H9 (cell line): ENCODE results near the gene WNT5B. TPM values are rescaled to one million over a fixed set of nuclear protein-coding genes. Genes with fewer than 3 reads are reported as not detected.

Source experiments
- DNase-seq: peaks from one replicate; pipeline ENCODE4 v3.0.0-alpha.2; 2017
- H2AFZ ChIP-seq: one replicate; pipeline ENCODE4 v1.6.1; 2013; ENCODE audit warnings: mild to moderate bottlenecking, low read length, control low read depth, moderate library complexity
- H2AK5ac ChIP-seq: 2 replicates; pipeline ENCODE4 v1.6.1; 2013; ENCODE audit warnings: low read length, control low read depth, mixed read lengths; ENCODE audit not compliant: insufficient read length
- H2BK120ac ChIP-seq: one replicate; pipeline ENCODE4 v1.6.1; 2013; ENCODE audit warnings: low read depth, mild to moderate bottlenecking, low read length, control low read depth, inconsistent platforms; ENCODE audit not compliant: poor library complexity, severe bottlenecking
- H2BK12ac ChIP-seq: 2 replicates; pipeline ENCODE4 v1.6.1; 2013; ENCODE audit warnings: low read length, control low read depth, mixed read lengths, low read depth; ENCODE audit not compliant: insufficient read length
- H2BK15ac ChIP-seq: 2 replicates; pipeline ENCODE4 v1.6.1; 2013; ENCODE audit warnings: low read depth, low read length, control low read depth
- H2BK20ac ChIP-seq: one replicate; pipeline ENCODE4 v1.6.1; 2013; ENCODE audit warnings: low read depth, mild to moderate bottlenecking, low read length, control low read depth, inconsistent platforms; ENCODE audit not compliant: poor library complexity, severe bottlenecking
- H2BK5ac ChIP-seq: 2 replicates; pipeline ENCODE4 v1.6.1; 2013; ENCODE audit warnings: low read length, control low read depth, mixed read lengths; ENCODE audit not compliant: insufficient read length
- H3K14ac ChIP-seq: 2 replicates; pipeline ENCODE4 v1.6.1; 2013; ENCODE audit warnings: low read length, control low read depth; ENCODE audit not compliant: insufficient read depth
- H3K18ac ChIP-seq: 2 replicates; pipeline ENCODE4 v1.6.1; 2013; ENCODE audit warnings: low read depth, mild to moderate bottlenecking, mixed read lengths, low read length, control low read depth; ENCODE audit not compliant: insufficient read length
- H3K23ac ChIP-seq: 2 replicates; pipeline ENCODE4 v1.6.1; 2013; ENCODE audit warnings: low read length, control low read depth, mixed read lengths, low read depth; ENCODE audit not compliant: insufficient read length
- H3K23me2 ChIP-seq: 2 replicates; pipeline ENCODE4 v1.6.1; 2013; ENCODE audit warnings: low read depth, mild to moderate bottlenecking, mixed read lengths, low read length, control low read depth; ENCODE audit not compliant: insufficient read length, poor library complexity, severe bottlenecking
- H3K27ac ChIP-seq: 2 replicates; pipeline ENCODE4 v1.5.1; 2013; ENCODE audit warnings: low read length, control low read depth, mixed read lengths, low read depth; ENCODE audit not compliant: insufficient read length
- H3K27me3 ChIP-seq: 2 replicates; pipeline ENCODE4 v1.6.1; 2013; ENCODE audit warnings: low read length, control low read depth, inconsistent platforms; ENCODE audit not compliant: insufficient read depth
- H3K4ac ChIP-seq: 2 replicates; pipeline ENCODE4 v1.6.1; 2013; ENCODE audit warnings: low read depth, mild to moderate bottlenecking, control low read depth, inconsistent platforms, low read length, moderate library complexity
- H3K4me1 ChIP-seq: 2 replicates; pipeline ENCODE4 v1.6.1; 2013; ENCODE audit warnings: low read length, control low read depth, inconsistent platforms; ENCODE audit not compliant: insufficient read depth
- H3K4me2 ChIP-seq: 2 replicates; pipeline ENCODE4 v1.6.1; 2013; ENCODE audit warnings: low read length, control low read depth, mixed read lengths; ENCODE audit not compliant: insufficient read length, insufficient read depth
- H3K56ac ChIP-seq: 2 replicates; pipeline ENCODE4 v1.6.1; 2013; ENCODE audit warnings: low read depth, mild to moderate bottlenecking, mixed read lengths, low read length, control low read depth; ENCODE audit not compliant: insufficient read length
- H3K79me1 ChIP-seq: 2 replicates; pipeline ENCODE4 v1.6.1; 2013; ENCODE audit warnings: low read depth, mild to moderate bottlenecking, moderate library complexity, low read length, control low read depth, inconsistent platforms; ENCODE audit not compliant: insufficient read depth, poor library complexity, severe bottlenecking
- H3K79me2 ChIP-seq: 2 replicates; pipeline ENCODE4 v1.6.1; 2013; ENCODE audit warnings: low read length, control low read depth, inconsistent platforms; ENCODE audit not compliant: insufficient read depth
- H3K9ac ChIP-seq: 2 replicates; pipeline ENCODE4 v1.6.1; 2013; ENCODE audit warnings: low read length, control low read depth, mixed read lengths; ENCODE audit not compliant: insufficient read length; ENCODE audit errors: extremely low read depth
- H3K9me3 ChIP-seq: one replicate; pipeline ENCODE4 v1.6.1; 2013; ENCODE audit warnings: low read depth, low read length, inconsistent platforms; ENCODE audit not compliant: control insufficient read depth
- H3T11ph ChIP-seq: one replicate; pipeline ENCODE4 v1.6.1; 2013; ENCODE audit warnings: mild to moderate bottlenecking, low read length, control low read depth, inconsistent platforms
- H4K20me1 ChIP-seq: one replicate; pipeline ENCODE4 v1.6.1; 2013; ENCODE audit not compliant: control insufficient read depth, insufficient read length, insufficient read depth
- H4K5ac ChIP-seq: 2 replicates; pipeline ENCODE4 v1.6.1; 2013; ENCODE audit warnings: low read depth, mild to moderate bottlenecking, mixed read lengths, low read length, control low read depth; ENCODE audit not compliant: insufficient read length
- H4K8ac ChIP-seq: replicated peaks from 2 replicates; pipeline ENCODE4 v1.6.1; 2013; ENCODE audit warnings: low read length, control low read depth, mixed read lengths, low read depth; ENCODE audit not compliant: insufficient read length
- H4K91ac ChIP-seq: 2 replicates; pipeline ENCODE4 v1.6.1; 2013; ENCODE audit warnings: low read depth, mild to moderate bottlenecking, moderate library complexity, mixed read lengths, low read length, control low read depth; ENCODE audit not compliant: insufficient read length
- H3K27ac Mint-ChIP-seq, 3 experiments: 2 replicates in 2 of 3; 3 replicates in 1 of 3; pipeline ENCODE4 v1.8.0; 2020 to 2021; ENCODE audit warnings: mixed read lengths in 3 of 3, mild to moderate bottlenecking in 1 of 3, moderate library complexity in 1 of 3
- H3K27me3 Mint-ChIP-seq: 2 replicates; pipeline ENCODE4 v1.8.0; 2021; ENCODE audit warnings: low read depth, mild to moderate bottlenecking, moderate library complexity, mixed read lengths
- H3K36me3 Mint-ChIP-seq, 3 experiments: 2 replicates in 2 of 3; 3 replicates in 1 of 3; pipeline ENCODE4 v1.8.0; 2020 to 2021; ENCODE audit warnings: low read depth in 3 of 3, mixed read lengths in 3 of 3; ENCODE audit not compliant: insufficient read depth in 1 of 3
- H3K4me1 Mint-ChIP-seq, 2 experiments: 2 replicates each; pipeline ENCODE4 v1.8.0; 2020; ENCODE audit warnings: mixed read lengths in 2 of 2
- H3K4me3 Mint-ChIP-seq, 2 experiments: 2 replicates in 1 of 2; 3 replicates in 1 of 2; pipeline ENCODE4 v1.8.0; 2020 to 2021; ENCODE audit warnings: mild to moderate bottlenecking in 2 of 2, mixed read lengths in 2 of 2, moderate library complexity in 1 of 2
- H3K9me3 Mint-ChIP-seq, 2 experiments: 2 replicates in 1 of 2; 3 replicates in 1 of 2; pipeline ENCODE4 v1.8.0; 2020; ENCODE audit warnings: mild to moderate bottlenecking in 2 of 2, mixed read lengths in 2 of 2, moderate library complexity in 1 of 2
- WGBS: extraction: QIAGEN DNeasy Blood & Tissue Kit; methylation state at CpG from one replicate; pipeline ENCODE4 v1.1.7; 2013; ENCODE audit warnings: missing lambda C conversion rate, low lambda C conversion rate, mixed read lengths; ENCODE audit not compliant: insufficient read length; ENCODE audit errors: extremely low coverage; 5-methylcytosine and 5-hydroxymethylcytosine counted together
- total RNA-seq: library from RNA; stranded (reverse); gene quantifications from 2 replicates; pipeline ENCODE4 v1.2.1, GENCODE V29; 2021
- TF ChIP-seq, protein P1 (sequence below): fragments of 200-600 bp; sonication (generic); conservative IDR thresholded peaks from 3 replicates; pipeline ENCODE4 v1.8.0; 2021; ENCODE audit warnings: antibody characterized with exemption, mild to moderate bottlenecking

Gene WNT5B
- total RNA-seq, 1 experiment from 2014 or later: 1.5 TPM

DNA sequence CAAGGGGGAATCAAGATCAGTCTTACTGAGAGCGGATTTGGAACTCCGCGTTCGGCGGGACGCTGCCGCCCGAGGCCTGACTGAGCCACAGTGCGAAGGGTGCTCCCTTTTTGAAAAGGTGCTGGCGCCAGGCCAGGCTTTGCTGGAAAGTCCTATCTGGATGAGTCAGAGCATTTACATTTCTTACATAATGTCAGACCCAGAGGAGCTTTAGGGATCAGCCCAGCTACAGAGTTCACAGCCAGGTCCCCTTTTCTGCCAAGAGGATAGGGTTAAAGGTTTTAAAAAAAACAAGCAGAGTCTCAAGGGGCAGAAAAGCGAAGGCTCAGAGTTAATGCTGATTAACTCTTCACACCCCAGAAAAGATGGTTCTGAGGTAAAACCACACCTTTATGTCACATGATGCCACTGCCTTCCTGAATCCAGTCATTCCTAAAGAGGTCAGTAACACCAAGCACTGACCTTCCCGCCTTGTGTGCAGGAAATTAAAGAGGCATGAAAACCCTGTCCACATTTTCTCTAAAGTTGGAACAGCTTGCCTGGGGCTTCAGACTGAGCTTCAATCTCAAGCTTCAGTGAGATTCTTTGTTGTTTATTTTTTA lies 22.9 kb upstream of the WNT5B start:
- Histone ChIP-seq H4K5ac (no peak overlapping the region), H3K4me2 (peak overlapping the region; percentile 52), H4K8ac (no peak overlapping the region), H3K27me3 (peaks cover 2% of the 10 kb centered on the region; the same call in 1 of the 2 replicates), H3K27ac (no peak overlapping the region), H3K56ac (no peak overlapping the region), H2BK120ac (no peak overlapping the region), H3T11ph (no peak overlapping the region), H3K4me1 (0 out of 2 replicates have a peak, but pooled peaks cover 2% of the 10 kb centered on the region), H2BK12ac (no peak overlapping the region), H2BK15ac (no peak overlapping the region), H3K23ac (no peak overlapping the region), H3K4ac (no peak overlapping the region), H3K79me1 (no peaks in the 10 kb centered on the region), H4K20me1 (no peaks in the 10 kb centered on the region), H3K79me2 (no peaks in the 10 kb centered on the region), H3K9me3 (no peaks in the 10 kb centered on the region), H3K23me2 (peaks cover 6% of the 10 kb centered on the region), H3K18ac (no peak overlapping the region), H2BK20ac (no peak overlapping the region), H4K91ac (no peak overlapping the region), H2AK5ac (no peak overlapping the region), H3K14ac (no peak overlapping the region), H3K9ac (no peak overlapping the region), H2AFZ (no peak overlapping the region), H2BK5ac (no peak overlapping the region)
- no peaks in the 10 kb centered on the region for H3K36me3 Mint-ChIP-seq
- TF ChIP-seq, protein P1, sequence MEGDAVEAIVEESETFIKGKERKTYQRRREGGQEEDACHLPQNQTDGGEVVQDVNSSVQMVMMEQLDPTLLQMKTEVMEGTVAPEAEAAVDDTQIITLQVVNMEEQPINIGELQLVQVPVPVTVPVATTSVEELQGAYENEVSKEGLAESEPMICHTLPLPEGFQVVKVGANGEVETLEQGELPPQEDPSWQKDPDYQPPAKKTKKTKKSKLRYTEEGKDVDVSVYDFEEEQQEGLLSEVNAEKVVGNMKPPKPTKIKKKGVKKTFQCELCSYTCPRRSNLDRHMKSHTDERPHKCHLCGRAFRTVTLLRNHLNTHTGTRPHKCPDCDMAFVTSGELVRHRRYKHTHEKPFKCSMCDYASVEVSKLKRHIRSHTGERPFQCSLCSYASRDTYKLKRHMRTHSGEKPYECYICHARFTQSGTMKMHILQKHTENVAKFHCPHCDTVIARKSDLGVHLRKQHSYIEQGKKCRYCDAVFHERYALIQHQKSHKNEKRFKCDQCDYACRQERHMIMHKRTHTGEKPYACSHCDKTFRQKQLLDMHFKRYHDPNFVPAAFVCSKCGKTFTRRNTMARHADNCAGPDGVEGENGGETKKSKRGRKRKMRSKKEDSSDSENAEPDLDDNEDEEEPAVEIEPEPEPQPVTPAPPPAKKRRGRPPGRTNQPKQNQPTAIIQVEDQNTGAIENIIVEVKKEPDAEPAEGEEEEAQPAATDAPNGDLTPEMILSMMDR: no peak
- H3K4me3 Mint-ChIP-seq: peak overlapping the region; percentile 62 to 69
- no peaks in the 10 kb centered on the region for H3K9me3 Mint-ChIP-seq
- DNase-seq: peak; percentile 70
- WGBS: no CpG with 5 or more reads among the region's 12 CpGs
- peaks cover 13 to 17% of the 10 kb centered on the region in 2 experiments for H3K4me1 Mint-ChIP-seq
- peaks cover 57% of the 10 kb centered on the region for H3K27me3 Mint-ChIP-seq
- H3K27ac Mint-ChIP-seq: no peak overlapping the region; a peak in 1 of 7 replicates
